GM18520 (cell line): ENCODE measurements around the gene SLC22A7.
"Not testable (repeated sequence)": the region's sequence is repeated elsewhere in the genome, so short reads cannot be mapped to it uniquely, and the experiment has no call there.

ENCODE experiments used
- ATAC-seq: cut with Tn5 transposase; IDR thresholded peaks from one replicate; pipeline ENCODE4 v1.9.1; 2021; ENCODE audit not compliant: unreplicated experiment

Gene SLC22A7

GRCh38 chr6:43299338-43300293 lies 1.6 kb downstream of the SLC22A7 start:
- no peak for ATAC-seq

GRCh38 chr6:43301081-43301870 lies 3.2 kb downstream of the SLC22A7 start:
- no peak for ATAC-seq

- no peak for ATAC-seq
Measured at GRCh38 chr6:43302126-43302525, 4.1 kb downstream of the SLC22A7 start.

- ATAC-seq: not testable (repeated sequence)
Measured at GRCh38 chr6:43303006-43303405, 4.9 kb downstream of the SLC22A7 start.

GRCh38 chr6:43303751-43304331 lies 5.8 kb downstream of the SLC22A7 start:
- ATAC-seq: no peak

GRCh38 chr6:43304361-43304760 lies 6.3 kb downstream of the SLC22A7 start:
- no peak for ATAC-seq

GRCh38 chr6:43304882-43305281 lies 6.8 kb downstream of the SLC22A7 start:
- ATAC-seq: no peak

GRCh38 chr6:43306086-43306485 lies 8.0 kb downstream of the SLC22A7 start:
- ATAC-seq: no peak

GRCh38 chr6:43307451-43308100 lies 9.5 kb downstream of the SLC22A7 start:
- no peak for ATAC-seq

GRCh38 chr6:43308101-43308989 lies 10.3 kb downstream of the SLC22A7 start, which contains the start of gene CRIP3:
CRIP3 (minus strand) TSS chr6:43308826; CDS start chr6:43308792, 34 bp downstream.
- no peak for ATAC-seq

GRCh38 chr6:43308990-43309477 lies 11.0 kb downstream of the SLC22A7 start:
- ATAC-seq: no peak

GRCh38 chr6:43310134-43310533 lies 12.1 kb downstream of the SLC22A7 start:
- ATAC-seq: no peak

GRCh38 chr6:43310624-43311023 lies 12.6 kb downstream of the SLC22A7 start:
- no peak for ATAC-seq

GRCh38 chr6:43311666-43312065 lies 13.6 kb downstream of the SLC22A7 start:
- ATAC-seq: no peak

- ATAC-seq: no peak
Measured at GRCh38 chr6:43313813-43314212, 15.8 kb downstream of the SLC22A7 start.

- ATAC-seq: no peak
Measured at GRCh38 chr6:43318011-43318410, 20.0 kb downstream of the SLC22A7 start.

GRCh38 chr6:43325876-43326275 lies 27.8 kb downstream of the SLC22A7 start:
- no peak for ATAC-seq

GRCh38 chr6:43328528-43328927 lies 30.5 kb downstream of the SLC22A7 start:
- ATAC-seq: no peak

GRCh38 chr6:43331470-43331869 lies 33.4 kb downstream of the SLC22A7 start:
- ATAC-seq: no peak

- no peak for ATAC-seq
Measured at GRCh38 chr6:43331891-43332290, 33.8 kb downstream of the SLC22A7 start.
